IMR-90 (cell line): ENCODE measurements around the gene NOA1. TPM values are rescaled to one million over a fixed set of nuclear protein-coding genes. Genes with fewer than 3 reads are reported as not detected.

Experiments used
- ATAC-seq: fragments of 200-7000 bp; cut with Tn5 transposase; 2 replicates; pipeline ENCODE4 v1.9.1; 2020; ENCODE audit warnings: low read depth, mild to moderate bottlenecking, moderate library complexity
- BruUV-seq: library from RNA; stranded (reverse); fragments of 400-500 nt; replicated peaks from 2 replicates; lab custom pipeline; 2021; lab: Mats Ljungman, UMichigan
- CTCF ChIA-PET: fragments of 300-600 bp; formaldehyde crosslinking; extraction: SDS; loops from one replicate; lab custom pipeline; 2021; ENCODE audit warnings: antibody characterized with exemption; lab: Yijun Ruan, JAX
- POLR2A ChIA-PET: fragments of 300-600 bp; sonication (Branson Sonifier 250); formaldehyde crosslinking; loops from one replicate; lab custom pipeline; 2022; ENCODE audit warnings: antibody characterized with exemption; ENCODE audit not compliant: unreplicated experiment; lab: Charles Lee
- DNase-seq: peaks from one replicate; pipeline ENCODE4 v3.0.0; 2013
- H2AFZ ChIP-seq: replicated peaks from 2 replicates; pipeline ENCODE3; 2013; ENCODE audit warnings: low read length, mild to moderate bottlenecking; ENCODE audit not compliant: poor library complexity
- H2AK5ac ChIP-seq: 2 replicates; pipeline ENCODE4 v1.6.1; 2013; ENCODE audit warnings: low read depth, low read length, inconsistent platforms
- H2AK9ac ChIP-seq: replicated peaks from 2 replicates; pipeline ENCODE3; 2013; ENCODE audit warnings: mild to moderate bottlenecking, low read depth, low read length, moderate library complexity; ENCODE audit not compliant: poor library complexity
- H2BK120ac ChIP-seq: 2 replicates; pipeline ENCODE4 v1.6.1; 2013; ENCODE audit warnings: low read depth, low read length, inconsistent platforms
- H2BK15ac ChIP-seq: 3 replicates; pipeline ENCODE4 v1.6.1; 2013; ENCODE audit warnings: low read depth, low read length, inconsistent platforms
- H2BK20ac ChIP-seq: 2 replicates; pipeline ENCODE4 v1.6.1; 2013; ENCODE audit warnings: low read depth, mild to moderate bottlenecking, inconsistent platforms, low read length, moderate library complexity
- H2BK5ac ChIP-seq: 2 replicates; pipeline ENCODE4 v1.6.1; 2013; ENCODE audit warnings: mild to moderate bottlenecking, low read depth, low read length, inconsistent platforms; ENCODE audit not compliant: poor library complexity, severe bottlenecking
- H3K14ac ChIP-seq: replicated peaks from 2 replicates; pipeline ENCODE4 v1.6.1; 2013; ENCODE audit warnings: low read depth, low read length, inconsistent platforms
- H3K18ac ChIP-seq: 2 replicates; pipeline ENCODE4 v1.6.1; 2013; ENCODE audit warnings: low read depth, low read length, control low read depth
- H3K23ac ChIP-seq: 2 replicates; pipeline ENCODE4 v1.6.1; 2013; ENCODE audit warnings: low read depth, low read length, inconsistent platforms
- H3K27ac ChIP-seq: 2 replicates; pipeline ENCODE4 v1.5.1; 2013; ENCODE audit warnings: mild to moderate bottlenecking, control low read depth, low read length; ENCODE audit not compliant: insufficient read depth
- H3K27me3 ChIP-seq: 2 replicates; pipeline ENCODE4 v1.6.1; 2013; ENCODE audit warnings: low read length; ENCODE audit not compliant: control insufficient read depth, insufficient read depth
- H3K36me3 ChIP-seq: 2 replicates; pipeline ENCODE4 v1.6.1; 2013; ENCODE audit warnings: low read length, mixed read lengths; ENCODE audit not compliant: control insufficient read depth, insufficient read depth
- H3K4ac ChIP-seq: 2 replicates; pipeline ENCODE4 v1.6.1; 2013; ENCODE audit warnings: low read depth, low read length, inconsistent platforms
- H3K4me1 ChIP-seq: 2 replicates; pipeline ENCODE4 v1.6.1; 2013; ENCODE audit warnings: low read length, mixed read lengths; ENCODE audit not compliant: control insufficient read depth, insufficient read depth
- H3K4me2 ChIP-seq: 2 replicates; pipeline ENCODE4 v1.6.1; 2013; ENCODE audit warnings: low read depth, mild to moderate bottlenecking, control low read depth, low read length, moderate library complexity
- H3K4me3 ChIP-seq: 2 replicates; pipeline ENCODE4 v1.5.1; 2013; ENCODE audit warnings: low read depth, mild to moderate bottlenecking, control low read depth, low read length, moderate library complexity; ENCODE audit not compliant: insufficient read depth
- H3K56ac ChIP-seq: 2 replicates; pipeline ENCODE4 v1.6.1; 2013; ENCODE audit warnings: low read length, inconsistent platforms; ENCODE audit not compliant: insufficient read depth; ENCODE audit errors: extremely low read depth
- H3K79me1 ChIP-seq, 2 experiments: 2 replicates each; pipeline ENCODE4 v1.6.1; 2013; ENCODE audit warnings: low read length in 2 of 2, inconsistent platforms in 1 of 2, low read depth in 1 of 2
- H3K9ac ChIP-seq: 2 replicates; pipeline ENCODE4 v1.6.1; 2013; ENCODE audit warnings: low read depth, low read length, control low read depth
- H3K9me1 ChIP-seq: 2 replicates; pipeline ENCODE4 v1.6.1; 2013; ENCODE audit warnings: low read length, inconsistent platforms; ENCODE audit not compliant: insufficient read depth
- H3K9me3 ChIP-seq: 2 replicates; pipeline ENCODE4 v1.6.1; 2013; ENCODE audit warnings: low read length; ENCODE audit not compliant: control insufficient read depth, insufficient read depth
- H4K20me1 ChIP-seq: 2 replicates; pipeline ENCODE4 v1.6.1; 2013; ENCODE audit warnings: low read length, inconsistent platforms; ENCODE audit not compliant: insufficient read depth
- H4K5ac ChIP-seq: 2 replicates; pipeline ENCODE4 v1.6.1; 2013; ENCODE audit warnings: mild to moderate bottlenecking, low read depth, low read length, control low read depth
- H4K8ac ChIP-seq, 2 experiments: 2 replicates each; pipeline ENCODE4 v1.6.1; 2013; ENCODE audit warnings: low read depth in 2 of 2, low read length in 2 of 2, control low read depth in 1 of 2, inconsistent platforms in 1 of 2
- H4K91ac ChIP-seq: 2 replicates; pipeline ENCODE4 v1.6.1; 2013; ENCODE audit warnings: low read depth, low read length, inconsistent platforms; ENCODE audit not compliant: insufficient read depth
- BHLHE40 ChIP-seq: fragments of 150-350 bp; IDR thresholded peaks from 2 replicates; pipeline ENCODE4 v1.6.1; 2016; ENCODE audit warnings: mild to moderate bottlenecking, low read depth, low read length
- CEBPB ChIP-seq: IDR thresholded peaks from 2 replicates; pipeline ENCODE4 v1.6.1; 2012; ENCODE audit warnings: low read depth, low read length, improper control_type of control experiment
- FOS ChIP-seq: fragments of 150-350 bp; IDR thresholded peaks from 2 replicates; pipeline ENCODE4 v1.6.1; 2016; ENCODE audit warnings: low read depth, low read length
- WGBS, 2 experiments: methylation state at CpG; one replicate each; pipeline versions ENCODE4 v1.1.5 to v1.1.7; 2013; ENCODE audit warnings: missing lambda C conversion rate in 2 of 2; ENCODE audit not compliant: insufficient read length in 1 of 2; ENCODE audit errors: extremely low coverage in 2 of 2; 5-methylcytosine and 5-hydroxymethylcytosine counted together
- dilution Hi-C: fragments of 300-500 bp; cut with HindIII; formaldehyde crosslinking; loops from one replicate; pipeline ENCODE4 v1.14.3; 2018; ENCODE audit warnings: low sequenced_read_pairs; ENCODE audit not compliant: unreplicated experiment
- in situ Hi-C: fragments of 300-500 bp; cut with MboI; formaldehyde crosslinking; loops from 3 replicates; pipeline ENCODE4 v1.14.3; 2019; ENCODE audit warnings: low sequenced_read_pairs, inconsistent platforms, mixed read lengths
- intact Hi-C: fragments of 100-400 bp; cut with micrococcal nuclease; formaldehyde crosslinking; loops from 2 replicates; pipeline ENCODE4 v1.10.0; 2022
- polyA plus RNA-seq, 3 experiments: library from polyadenylated mRNA; depleted of rRNA; stranded (reverse); fragments of >200 nt; gene quantifications; 2 replicates each; pipeline ENCODE4 v1.2.3, GENCODE V29; 2012; ENCODE audit warnings: low replicate concordance in 1 of 3
- total RNA-seq: library from RNA; depleted of rRNA; stranded (reverse); fragments of >200 nt; gene quantifications from 2 replicates; pipeline ENCODE4 v1.2.3, GENCODE V29; 2012

NOA1 gene
- total and polyA plus RNA-seq, 2 of the 4 experiments (the other 2 are of a cell fraction), result 10.4 to 10.8 TPM

DNA sequence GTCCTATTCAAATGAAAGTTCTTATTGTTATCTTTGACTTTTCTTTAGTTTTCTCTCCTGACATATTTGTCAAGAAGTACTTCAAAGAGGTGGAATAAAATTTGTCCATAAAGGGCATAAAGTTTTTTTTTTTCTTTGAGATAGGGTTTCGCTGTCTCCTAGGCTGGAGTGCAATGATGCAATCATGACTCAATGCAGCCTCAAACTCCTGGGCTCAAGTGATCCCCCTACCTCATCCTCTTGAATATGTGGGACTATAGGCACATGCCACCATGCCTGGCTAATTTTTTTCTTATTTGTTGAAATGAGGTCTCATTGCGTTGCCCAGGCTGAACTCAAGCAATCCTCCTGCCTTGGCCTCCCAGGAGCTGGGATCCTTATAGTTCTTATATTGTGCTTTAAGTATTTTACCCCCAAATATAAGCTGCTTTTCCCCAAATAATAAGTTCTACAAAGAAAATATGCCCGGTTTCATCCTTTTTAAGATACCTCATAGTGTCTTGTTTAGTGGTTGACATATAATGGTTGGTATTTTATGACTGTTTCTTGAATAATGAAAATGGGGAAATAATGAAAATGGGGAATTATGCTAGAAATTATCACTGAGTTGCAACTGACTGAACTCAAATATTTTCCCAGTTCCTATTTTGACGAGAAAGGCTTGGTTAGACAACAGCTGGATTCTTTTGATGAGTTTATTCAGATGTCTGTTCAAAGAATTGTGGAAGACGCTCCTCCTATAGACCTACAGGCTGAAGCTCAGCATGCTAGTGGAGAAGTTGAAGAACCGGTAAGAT, 12.9 kb upstream of the NOA1 start:
- no peak for TF ChIP-seq FOS
- TF ChIP-seq BHLHE40, result peak; percentile 28; the same call in 1 of the 2 replicates
- peak; percentile 94 for TF ChIP-seq CEBPB
- H3K9me1 ChIP-seq, result peaks cover 7% of the 10 kb centered on the region; the same call in 1 of the 2 replicates
- H3K4me3 ChIP-seq, result no peak overlapping the region
- H4K5ac ChIP-seq, result no peak overlapping the region
- ChIA-PET POLR2A (no interaction called here), CTCF (no interaction called here)
- no peak overlapping the region for H3K4ac ChIP-seq
- H2AFZ ChIP-seq, result no peak overlapping the region
- no peak overlapping the region for H3K56ac ChIP-seq
- DNase-seq, result peak; percentile 79
- H3K79me1 ChIP-seq, result peaks cover 23 to 58% of the 10 kb centered on the region in 2 experiments
- no TSS peak for BruUV-seq
- no peak overlapping the region for H4K8ac ChIP-seq
- H2BK5ac ChIP-seq, result no peak overlapping the region
- no peak overlapping the region for H3K18ac ChIP-seq
- H2AK9ac ChIP-seq, result no peak overlapping the region
- no peaks in the 10 kb centered on the region for H3K27me3 ChIP-seq
- H2BK120ac ChIP-seq, result no peak overlapping the region
- in situ Hi-C loops (no loop called here), intact Hi-C loops (no loop called here), dilution Hi-C loops (no loop called here)
- no peak overlapping the region for H3K27ac ChIP-seq
- H4K20me1 ChIP-seq, result peaks cover 19% of the 10 kb centered on the region
- no peak overlapping the region for H3K4me2 ChIP-seq
- WGBS, 2 experiments, result no CpG with 5 or more reads among the region's 6 CpGs
- no peak overlapping the region for H2BK15ac ChIP-seq
- ATAC-seq, result peak; percentile 40; the same call in 1 of the 2 replicates
- H4K91ac ChIP-seq, result no peak overlapping the region
- H3K9me3 ChIP-seq, result no peaks in the 10 kb centered on the region
- no peak overlapping the region for H3K14ac ChIP-seq
- no peak overlapping the region for H2BK20ac ChIP-seq
- H3K4me1 ChIP-seq, result no peaks in the 10 kb centered on the region
- peaks cover 35% of the 10 kb centered on the region for H3K36me3 ChIP-seq
- H3K23ac ChIP-seq, result no peak overlapping the region
- no peak overlapping the region for H2AK5ac ChIP-seq
- H3K9ac ChIP-seq, result no peak overlapping the region
